Measurements from ENCODE around the gene DENND4A. TPM values are rescaled to one million over a fixed set of nuclear protein-coding genes. Genes with fewer than 3 reads are reported as not detected.
"Not testable (repeated sequence)": the region's sequence is repeated elsewhere in the genome, so short reads cannot be mapped to it uniquely, and the experiment has no call there.

DENND4A gene
- total and polyA plus RNA-seq, 4 donors, result 25.0 to 69.6 (median 38.7) TPM

DNA sequence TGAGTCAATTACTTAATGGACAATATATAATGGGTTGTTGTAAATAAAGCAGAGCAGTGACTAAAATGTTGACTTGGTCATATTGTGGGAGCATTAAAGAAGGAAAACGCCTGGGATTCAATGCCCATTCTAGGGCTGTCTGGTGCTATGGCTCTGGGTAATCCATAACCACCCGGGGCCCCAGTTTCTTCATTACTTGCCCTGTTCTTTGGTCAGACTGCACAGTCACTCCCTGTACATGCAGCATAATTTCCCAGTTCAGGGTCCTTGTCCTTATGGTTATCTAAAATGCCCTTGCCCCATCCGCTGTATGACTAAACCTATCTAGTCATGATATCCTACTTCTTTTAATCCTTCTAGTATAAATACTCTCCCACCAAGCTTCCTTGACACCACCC, 27.5 kb upstream of the DENND4A start:
- no peak overlapping the region for H3K4me3 ChIP-seq (ENCODE audit: low read depth, low read length)
- 94% methylated on average over 3 of the region's 3 CpGs for WGBS (ENCODE audit: insufficient coverage)
- DNase-seq (ENCODE audit: low read depth in 4 of 6, low spot score in 6 of 6), result no peak
- H3K27ac ChIP-seq (ENCODE audit: low read depth, low read length), result no peak overlapping the region
- no peaks in the 10 kb centered on the region for H3K9me3 ChIP-seq (ENCODE audit: control insufficient read depth, insufficient read depth, low read length)
- no peaks in the 10 kb centered on the region for H3K27me3 ChIP-seq (ENCODE audit: control insufficient read depth, insufficient read depth, low read length)
- no peaks in the 10 kb centered on the region for H3K4me1 ChIP-seq (ENCODE audit: control insufficient read depth, insufficient read depth, low read length)
- no peaks in the 10 kb centered on the region for H3K36me3 ChIP-seq (ENCODE audit: control insufficient read depth, insufficient read depth, low read length)

DNA sequence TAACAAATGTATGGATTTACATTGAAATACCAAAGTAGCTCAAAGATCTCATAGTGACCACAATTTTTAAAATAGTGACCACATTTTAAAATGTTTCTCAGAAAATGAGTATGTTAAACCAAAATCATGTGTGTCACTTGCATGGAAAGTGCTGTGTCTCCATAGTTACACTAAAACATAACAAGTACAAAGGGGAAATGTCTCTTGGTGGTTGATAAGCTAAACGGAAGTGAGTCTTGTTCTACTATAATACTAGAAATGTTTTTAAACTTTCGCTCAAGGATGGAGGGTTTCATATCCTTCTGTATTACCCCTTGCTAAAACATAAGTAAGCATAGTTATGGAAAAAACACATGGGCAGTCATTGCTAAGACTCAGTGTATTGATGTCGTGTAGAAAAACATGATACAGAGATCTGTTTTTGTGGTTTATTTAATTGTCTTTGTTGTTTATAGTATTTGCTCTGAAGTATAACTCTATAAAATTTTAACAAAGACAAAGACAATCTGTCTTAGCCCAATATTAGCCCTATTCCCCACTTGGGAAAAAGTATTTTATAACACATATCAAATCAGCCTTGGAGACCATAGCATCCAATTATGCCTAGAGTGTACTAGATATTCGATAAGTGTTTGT, 27.0 kb upstream of the DENND4A start:
- H3K27ac ChIP-seq (ENCODE audit: low read depth, low read length), result no peak overlapping the region
- DNase-seq (ENCODE audit: low read depth in 4 of 6, low spot score in 6 of 6), result no peak
- WGBS (ENCODE audit: insufficient coverage), result no CpG with 5 or more reads among the region's 4 CpGs
- no peaks in the 10 kb centered on the region for H3K27me3 ChIP-seq (ENCODE audit: control insufficient read depth, insufficient read depth, low read length)
- H3K9me3 ChIP-seq (ENCODE audit: control insufficient read depth, insufficient read depth, low read length), result no peaks in the 10 kb centered on the region
- H3K4me1 ChIP-seq (ENCODE audit: control insufficient read depth, insufficient read depth, low read length), result no peaks in the 10 kb centered on the region
- H3K4me3 ChIP-seq (ENCODE audit: low read depth, low read length), result no peak overlapping the region
- H3K36me3 ChIP-seq (ENCODE audit: control insufficient read depth, insufficient read depth, low read length), result no peaks in the 10 kb centered on the region

DNA sequence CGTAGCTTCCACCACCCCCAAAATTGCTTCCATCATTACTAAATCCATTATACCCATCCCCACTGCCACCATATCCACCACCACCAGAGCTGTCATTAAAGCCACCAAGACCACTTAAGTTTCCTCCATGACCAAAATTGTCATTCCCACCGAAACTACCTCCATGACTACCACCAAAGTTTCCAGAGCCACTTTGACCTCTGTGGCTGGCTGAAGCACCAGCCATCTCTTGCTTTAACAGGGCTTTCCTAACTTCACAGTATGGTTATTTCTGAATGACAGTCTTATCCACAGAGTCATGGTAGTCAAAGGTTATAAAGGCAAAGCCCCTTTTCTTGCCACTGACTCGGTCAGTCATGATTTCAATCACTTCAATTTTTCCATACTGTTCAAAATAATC, 24.3 kb upstream of the DENND4A start:
- H3K4me1 ChIP-seq (ENCODE audit: control insufficient read depth, insufficient read depth, low read length), result no peaks in the 10 kb centered on the region
- no peak for DNase-seq (ENCODE audit: low read depth in 4 of 6, low spot score in 6 of 6)
- no peaks in the 10 kb centered on the region for H3K9me3 ChIP-seq (ENCODE audit: control insufficient read depth, insufficient read depth, low read length)
- no peak overlapping the region for H3K4me3 ChIP-seq (ENCODE audit: low read depth, low read length)
- no peak overlapping the region for H3K27ac ChIP-seq (ENCODE audit: low read depth, low read length)
- H3K27me3 ChIP-seq (ENCODE audit: control insufficient read depth, insufficient read depth, low read length), result no peaks in the 10 kb centered on the region
- WGBS (ENCODE audit: insufficient coverage), result 94% methylated on average over 1 of the region's 3 CpGs
- no peaks in the 10 kb centered on the region for H3K36me3 ChIP-seq (ENCODE audit: control insufficient read depth, insufficient read depth, low read length)

DNA sequence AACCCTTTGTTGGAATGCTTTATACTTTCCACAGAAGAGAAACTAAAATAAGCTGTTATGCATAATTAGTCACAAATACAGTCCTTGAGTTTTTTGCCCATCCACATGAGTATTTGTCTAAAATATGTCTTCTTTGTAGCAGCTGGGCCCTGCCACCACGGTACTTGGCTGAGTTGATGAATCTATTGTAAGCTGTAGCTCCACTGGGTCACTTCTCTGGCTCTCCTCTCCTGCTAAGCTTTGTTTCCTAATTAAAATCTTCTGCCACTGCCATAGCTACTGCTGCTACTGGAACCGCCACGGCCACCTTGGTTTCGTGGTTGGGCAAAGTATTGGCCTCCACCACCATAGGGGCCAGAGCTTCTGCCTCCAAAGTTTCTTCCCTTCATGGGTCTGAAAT, 23.9 kb upstream of the DENND4A start:
- H3K9me3 ChIP-seq (ENCODE audit: control insufficient read depth, insufficient read depth, low read length); DNase-seq (ENCODE audit: low read depth in 4 of 6, low spot score in 6 of 6); H3K27me3 ChIP-seq (ENCODE audit: control insufficient read depth, insufficient read depth, low read length); H3K36me3 ChIP-seq (ENCODE audit: control insufficient read depth, insufficient read depth, low read length); H3K4me3 ChIP-seq (ENCODE audit: low read depth, low read length); H3K27ac ChIP-seq (ENCODE audit: low read depth, low read length); H3K4me1 ChIP-seq (ENCODE audit: control insufficient read depth, insufficient read depth, low read length): not testable (repeated sequence)
- 91% methylated on average over 3 of the region's 4 CpGs for WGBS (ENCODE audit: insufficient coverage)

DNA sequence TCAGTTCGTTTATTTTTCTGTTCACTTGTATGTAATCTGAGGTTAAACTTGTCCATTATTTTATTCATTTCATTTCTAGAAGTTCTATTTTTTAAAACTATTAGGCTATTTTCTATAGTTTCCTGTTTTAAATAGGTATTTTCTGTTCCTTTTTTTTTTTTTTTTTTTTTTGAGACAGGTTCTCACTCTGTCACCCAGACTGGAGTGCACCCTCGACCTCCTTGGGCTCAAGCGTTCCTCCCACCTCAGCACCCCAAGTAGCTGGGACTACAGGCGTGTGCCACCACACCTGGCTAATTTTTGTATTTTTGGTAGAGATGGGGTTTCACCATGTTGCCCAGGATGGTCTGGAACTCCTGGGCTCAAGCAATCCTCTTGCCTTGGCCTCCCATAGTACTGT, 22.2 kb upstream of the DENND4A start:
- not testable (repeated sequence) for H3K4me3 ChIP-seq (ENCODE audit: low read depth, low read length); H3K27ac ChIP-seq (ENCODE audit: low read depth, low read length); H3K36me3 ChIP-seq (ENCODE audit: control insufficient read depth, insufficient read depth, low read length); H3K4me1 ChIP-seq (ENCODE audit: control insufficient read depth, insufficient read depth, low read length); H3K27me3 ChIP-seq (ENCODE audit: control insufficient read depth, insufficient read depth, low read length); H3K9me3 ChIP-seq (ENCODE audit: control insufficient read depth, insufficient read depth, low read length); DNase-seq (ENCODE audit: low read depth in 4 of 6, low spot score in 6 of 6)
- WGBS (ENCODE audit: insufficient coverage), result no CpG with 5 or more reads among the region's 4 CpGs

DNA sequence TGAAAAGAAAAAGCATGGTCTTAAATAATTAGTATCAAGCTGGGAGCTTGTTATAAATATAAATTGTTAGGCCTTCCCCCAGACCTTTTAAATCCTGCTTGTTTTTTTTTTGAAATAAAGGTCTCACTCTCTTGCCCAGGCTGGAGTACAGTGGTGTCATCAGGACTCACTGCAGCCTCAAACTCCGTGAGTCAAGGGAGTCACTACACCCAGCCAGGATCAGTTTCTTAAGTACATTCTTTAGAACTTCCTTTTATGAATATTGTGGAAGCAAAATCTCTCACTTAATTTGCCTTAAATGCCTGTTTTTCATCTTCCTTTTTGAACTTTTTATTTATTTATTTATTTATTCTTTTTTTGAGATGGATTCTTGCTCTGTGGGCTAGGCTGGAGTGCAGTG, 20.8 kb upstream of the DENND4A start:
- WGBS (ENCODE audit: insufficient coverage), result no CpG with 5 or more reads among the region's 1 CpG
- Histone ChIP-seq H3K9me3 (ENCODE audit: control insufficient read depth, insufficient read depth, low read length) (no peaks in the 10 kb centered on the region), H3K4me3 (ENCODE audit: low read depth, low read length) (no peak overlapping the region), H3K27ac (ENCODE audit: low read depth, low read length) (no peak overlapping the region), H3K36me3 (ENCODE audit: control insufficient read depth, insufficient read depth, low read length) (no peaks in the 10 kb centered on the region), H3K27me3 (ENCODE audit: control insufficient read depth, insufficient read depth, low read length) (no peaks in the 10 kb centered on the region), H3K4me1 (ENCODE audit: control insufficient read depth, insufficient read depth, low read length) (no peaks in the 10 kb centered on the region)
- DNase-seq (ENCODE audit: low read depth in 4 of 6, low spot score in 6 of 6), result no peak

DNA sequence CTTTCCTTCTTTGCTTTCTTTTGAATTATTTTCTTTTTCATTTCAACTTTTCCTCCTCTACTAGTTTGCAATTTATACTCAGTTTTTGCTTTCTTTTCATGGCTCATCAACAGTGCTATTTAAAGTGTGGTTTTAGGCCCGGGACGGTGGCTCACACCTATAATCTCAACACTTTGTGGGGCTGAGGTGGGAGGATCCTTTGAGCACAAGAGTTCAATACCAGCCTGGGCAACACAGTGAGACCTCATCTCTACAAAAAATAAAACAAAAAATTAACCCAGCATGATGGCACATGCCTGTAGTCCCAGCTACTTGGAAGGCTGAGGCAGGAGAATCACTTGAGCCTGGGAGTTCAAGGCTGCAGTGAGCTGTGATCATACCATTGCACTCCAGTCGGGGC, 20.4 kb upstream of the DENND4A start:
- Histone ChIP-seq H3K27ac (ENCODE audit: low read depth, low read length) (no peak overlapping the region), H3K9me3 (ENCODE audit: control insufficient read depth, insufficient read depth, low read length) (no peaks in the 10 kb centered on the region), H3K4me1 (ENCODE audit: control insufficient read depth, insufficient read depth, low read length) (no peaks in the 10 kb centered on the region), H3K36me3 (ENCODE audit: control insufficient read depth, insufficient read depth, low read length) (no peaks in the 10 kb centered on the region), H3K4me3 (ENCODE audit: low read depth, low read length) (no peak overlapping the region), H3K27me3 (ENCODE audit: control insufficient read depth, insufficient read depth, low read length) (no peaks in the 10 kb centered on the region)
- no CpG with 5 or more reads among the region's 3 CpGs for WGBS (ENCODE audit: insufficient coverage)
- no peak for DNase-seq (ENCODE audit: low read depth in 4 of 6, low spot score in 6 of 6)

DNA sequence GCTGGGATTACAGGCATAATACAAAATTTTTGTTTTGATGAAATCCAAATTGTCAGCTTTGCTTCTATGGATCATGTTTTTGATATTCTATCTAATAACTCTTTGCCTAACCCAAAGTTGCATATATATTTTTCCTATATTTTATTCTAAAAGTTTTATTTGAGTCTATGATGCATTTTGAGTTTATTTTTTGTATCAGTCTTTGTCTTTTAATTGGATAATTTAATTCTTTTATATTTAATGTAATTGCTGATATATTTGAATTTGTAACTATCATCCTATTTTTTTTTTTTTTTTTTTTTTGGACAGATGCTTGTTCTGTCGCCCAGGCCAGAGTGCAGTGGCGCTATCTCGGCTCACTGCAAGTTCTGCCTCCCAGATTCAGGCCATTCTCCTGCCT, 19.7 kb upstream of the DENND4A start:
- H3K4me3 ChIP-seq (ENCODE audit: low read depth, low read length), result no peak overlapping the region
- no peaks in the 10 kb centered on the region for H3K36me3 ChIP-seq (ENCODE audit: control insufficient read depth, insufficient read depth, low read length)
- no peak overlapping the region for H3K27ac ChIP-seq (ENCODE audit: low read depth, low read length)
- DNase-seq (ENCODE audit: low read depth in 4 of 6, low spot score in 6 of 6), result no peak
- H3K9me3 ChIP-seq (ENCODE audit: control insufficient read depth, insufficient read depth, low read length), result no peaks in the 10 kb centered on the region
- H3K27me3 ChIP-seq (ENCODE audit: control insufficient read depth, insufficient read depth, low read length), result no peaks in the 10 kb centered on the region
- 94% methylated on average over 3 of the region's 3 CpGs for WGBS (ENCODE audit: insufficient coverage)
- H3K4me1 ChIP-seq (ENCODE audit: control insufficient read depth, insufficient read depth, low read length), result no peaks in the 10 kb centered on the region

DNA sequence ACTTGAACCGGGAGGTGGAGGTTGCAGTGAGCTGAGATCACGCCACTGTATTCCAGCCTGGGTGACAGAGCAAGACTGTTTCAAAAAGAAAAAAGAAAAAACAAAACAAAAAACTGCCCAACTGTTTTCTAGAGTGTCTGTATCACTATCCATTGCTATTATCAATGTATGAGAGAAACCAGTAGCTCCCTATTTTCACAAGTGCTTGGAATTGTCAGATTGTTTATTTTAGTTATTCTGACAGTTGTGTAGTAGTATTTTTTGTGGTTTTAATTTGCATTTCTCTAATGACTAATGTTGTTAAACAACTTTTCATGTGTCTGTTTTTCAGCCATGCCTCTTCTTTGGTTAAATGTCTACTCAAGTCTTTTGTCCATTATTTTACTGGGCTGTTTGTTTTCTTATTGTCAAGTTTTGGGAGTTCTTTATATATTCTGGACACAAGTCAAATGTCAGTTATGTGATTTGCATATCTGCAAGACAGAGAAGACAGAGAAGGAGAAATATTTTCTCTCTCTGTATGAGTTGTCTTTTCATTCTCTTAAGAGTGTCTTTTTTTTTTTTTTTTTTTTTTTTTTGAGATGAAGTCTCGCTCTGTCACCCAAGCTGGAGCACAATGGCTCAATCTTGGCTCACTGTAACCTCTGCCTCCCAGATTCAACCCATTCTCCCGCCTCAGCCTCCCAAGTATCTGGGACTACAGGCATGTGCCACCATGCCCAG, 19.1 kb upstream of the DENND4A start:
- not testable (repeated sequence) for H3K4me3 ChIP-seq (ENCODE audit: low read depth, low read length); H3K27ac ChIP-seq (ENCODE audit: low read depth, low read length); H3K9me3 ChIP-seq (ENCODE audit: control insufficient read depth, insufficient read depth, low read length); H3K4me1 ChIP-seq (ENCODE audit: control insufficient read depth, insufficient read depth, low read length); DNase-seq (ENCODE audit: low read depth in 4 of 6, low spot score in 6 of 6); H3K36me3 ChIP-seq (ENCODE audit: control insufficient read depth, insufficient read depth, low read length); H3K27me3 ChIP-seq (ENCODE audit: control insufficient read depth, insufficient read depth, low read length)
- 71% methylated on average over 1 of the region's 4 CpGs for WGBS (ENCODE audit: insufficient coverage)

DNA sequence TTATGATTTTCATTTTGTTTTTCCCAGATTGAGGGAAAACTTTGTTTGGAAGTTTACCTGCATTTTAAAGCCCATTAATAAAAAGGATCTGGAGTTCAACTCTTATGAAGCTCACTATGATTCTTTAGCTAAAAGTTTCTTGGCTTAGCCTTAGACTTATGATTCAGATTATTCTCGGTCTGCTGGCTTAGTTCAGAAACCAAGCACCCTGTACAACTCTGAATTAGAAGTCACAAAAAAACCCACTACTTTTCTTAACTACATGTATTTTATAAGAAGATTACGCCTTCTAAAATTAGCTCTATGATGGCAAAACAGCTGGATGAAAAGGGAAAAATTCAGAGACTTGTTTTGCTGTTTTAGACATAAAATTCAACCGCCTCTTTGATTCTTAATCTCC, 14.3 kb upstream of the DENND4A start:
- Histone ChIP-seq H3K9me3 (ENCODE audit: control insufficient read depth, insufficient read depth, low read length) (no peaks in the 10 kb centered on the region), H3K36me3 (ENCODE audit: control insufficient read depth, insufficient read depth, low read length) (no peaks in the 10 kb centered on the region), H3K27ac (ENCODE audit: low read depth, low read length) (no peak overlapping the region), H3K4me3 (ENCODE audit: low read depth, low read length) (no peak overlapping the region), H3K4me1 (ENCODE audit: control insufficient read depth, insufficient read depth, low read length) (no peaks in the 10 kb centered on the region), H3K27me3 (ENCODE audit: control insufficient read depth, insufficient read depth, low read length) (no peaks in the 10 kb centered on the region)
- WGBS (ENCODE audit: insufficient coverage), result no CpG with 5 or more reads among the region's 3 CpGs
- DNase-seq (ENCODE audit: low read depth in 4 of 6, low spot score in 6 of 6), result no peak

All from spinal cord (tissue), 10 donors.